Urinary bladder (tissue), 4 donors: ENCODE measurements around the gene PCSK6. TPM values are rescaled to one million over a fixed set of nuclear protein-coding genes. Genes with fewer than 3 reads are reported as not detected.
"Not testable (repeated sequence)": the region's sequence is repeated elsewhere in the genome, so short reads cannot be mapped to it uniquely, and the experiment has no call there.

Experiments used
- DNase-seq: peaks from one replicate; pipeline ENCODE4 v3.0.0-alpha.2; 2015; ENCODE audit errors: extremely low spot score
- H3K27ac ChIP-seq: one replicate; pipeline ENCODE4 v1.5.1; 2013; ENCODE audit warnings: low read depth, mild to moderate bottlenecking, moderate library complexity
- H3K36me3 ChIP-seq: one replicate; pipeline ENCODE4 v1.6.1; 2013; ENCODE audit warnings: mild to moderate bottlenecking, moderate library complexity; ENCODE audit not compliant: insufficient read depth
- H3K4me1 ChIP-seq: one replicate; pipeline ENCODE4 v1.6.1; 2013; ENCODE audit warnings: mild to moderate bottlenecking, moderate library complexity; ENCODE audit not compliant: insufficient read depth
- H3K4me3 ChIP-seq: one replicate; pipeline ENCODE4 v1.5.1; 2013; ENCODE audit warnings: low read depth, low read length
- WGBS: extraction: QIAGEN DNeasy Blood & Tissue Kit; methylation state at CpG from one replicate; pipeline ENCODE4 v1.1.7; 2013; 5-methylcytosine and 5-hydroxymethylcytosine counted together
- polyA plus RNA-seq: library from polyadenylated mRNA; stranded (reverse); fragments of 200-250 nt; gene quantifications from one replicate; pipeline ENCODE4 v1.2.3, GENCODE V29; 2013
- total RNA-seq: library from RNA; depleted of rRNA; stranded (reverse); fragments of >200 nt; gene quantifications from one replicate; pipeline ENCODE4 v1.2.3, GENCODE V29; 2014
- donor health status: healthy with polysubstance abuse.
- donor health status: healthy.

Gene PCSK6
- total and polyA plus RNA-seq, 2 donors = 2.5 to 14.1 TPM

DNA sequence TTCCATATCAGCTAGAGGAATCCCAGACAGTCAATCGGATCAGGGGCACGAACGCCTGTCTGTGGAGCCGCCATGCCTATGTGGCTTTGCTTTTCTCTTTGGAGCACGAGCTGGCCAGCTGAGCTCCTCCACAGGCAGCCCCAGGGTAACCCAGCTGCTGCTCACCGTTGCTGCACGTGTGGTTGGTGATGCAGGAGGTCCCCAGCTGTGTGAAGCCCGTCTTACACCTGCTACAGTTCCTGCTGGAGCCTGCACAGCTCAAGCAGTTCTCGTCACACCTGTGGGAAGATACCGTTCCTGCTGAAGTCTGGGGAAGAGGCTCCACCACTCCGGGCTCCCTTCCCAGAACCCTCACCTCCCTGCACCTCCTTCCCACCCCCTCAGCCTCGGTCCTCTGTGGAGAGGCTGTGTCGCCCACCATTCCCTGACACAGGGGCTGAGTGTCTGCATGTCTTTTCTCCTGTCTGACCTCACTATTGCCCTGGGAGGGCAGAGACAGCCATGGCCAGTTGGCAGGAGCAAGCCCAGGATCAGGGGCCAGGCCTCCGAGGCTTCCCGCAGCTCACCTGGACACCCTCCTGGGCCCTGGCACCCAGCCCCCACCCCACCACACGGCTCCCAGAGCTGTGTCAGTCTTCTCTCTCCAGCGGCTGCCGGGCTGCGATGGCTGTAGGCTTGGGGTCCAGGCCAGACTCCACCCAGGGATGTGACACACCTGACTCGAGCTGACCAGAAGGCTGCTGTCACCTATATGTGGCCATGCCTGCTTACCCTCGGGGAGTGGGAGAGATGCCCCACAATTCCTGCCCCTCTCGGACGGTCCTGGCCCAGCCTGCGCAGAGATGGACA lies 182.2 kb downstream of the PCSK6 start:
- Histone ChIP-seq H3K36me3 (no peaks in the 10 kb centered on the region), H3K4me3 (no peak overlapping the region), H3K27ac (no peak overlapping the region), H3K4me1 (no peaks in the 10 kb centered on the region)
- WGBS = 67% methylated on average over 24 of the region's 24 CpGs
- DNase-seq = no peak

DNA sequence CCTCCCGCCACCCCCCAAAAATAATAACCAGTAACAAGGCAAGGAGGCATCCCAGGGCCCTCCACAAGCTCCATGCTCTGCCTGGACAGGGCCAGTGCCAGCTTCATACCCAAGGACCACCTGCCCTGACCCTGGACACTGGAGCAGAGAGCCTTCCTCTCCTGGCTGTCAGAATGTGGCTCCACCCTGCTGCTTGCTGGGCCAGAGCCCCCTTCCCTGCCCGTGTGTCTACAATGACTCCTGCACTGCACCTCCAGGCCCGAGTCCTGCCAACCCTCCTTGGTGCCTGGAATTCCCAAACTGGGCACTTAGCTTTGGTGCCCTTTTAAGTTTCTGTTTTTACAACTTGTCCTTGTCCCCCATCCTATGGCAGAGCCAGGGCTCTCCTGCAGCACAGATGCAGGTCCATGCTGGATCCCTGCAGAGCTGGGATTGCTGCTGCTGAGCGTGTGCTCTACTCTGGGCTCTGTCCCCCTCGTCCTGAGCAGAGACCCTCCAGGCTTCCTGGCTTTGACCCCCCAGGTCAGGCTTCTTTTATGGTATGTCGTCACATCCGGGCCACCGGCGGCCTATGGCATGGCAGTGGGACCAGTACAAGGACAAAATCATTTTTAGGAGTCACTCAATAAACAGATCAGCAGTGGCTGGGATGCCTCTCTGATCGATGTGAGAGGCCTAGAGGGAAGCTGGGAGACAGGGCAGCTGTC lies 183.0 kb downstream of the PCSK6 start:
- DNase-seq = no peak
- H3K36me3 ChIP-seq = no peaks in the 10 kb centered on the region
- 64% methylated on average over 10 of the region's 10 CpGs for WGBS
- no peak overlapping the region for H3K27ac ChIP-seq
- H3K4me3 ChIP-seq = no peak overlapping the region
- no peaks in the 10 kb centered on the region for H3K4me1 ChIP-seq

DNA sequence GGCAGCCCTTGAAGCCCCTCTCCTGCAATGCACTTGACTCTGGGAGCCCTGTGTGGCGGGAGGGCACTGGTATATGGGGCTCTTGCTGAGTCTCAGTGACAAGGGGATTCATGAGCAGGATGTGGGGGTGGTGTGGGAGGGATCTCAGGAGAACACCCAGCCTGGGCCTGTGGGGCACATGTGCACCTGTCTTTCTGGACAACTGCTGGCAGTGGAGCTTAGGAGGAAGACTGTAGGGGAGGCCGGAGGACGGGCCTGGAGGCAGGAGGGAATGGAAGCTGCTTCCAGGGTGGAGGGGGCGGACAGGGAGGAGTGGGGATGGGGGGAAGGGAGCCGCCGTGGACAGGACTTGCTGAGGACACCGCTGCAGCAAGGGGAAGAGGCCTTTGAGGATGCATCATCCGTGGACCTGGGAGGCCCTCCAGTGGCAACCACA lies 183.7 kb downstream of the PCSK6 start:
- 81% methylated on average over 8 of the region's 8 CpGs for WGBS

DNA sequence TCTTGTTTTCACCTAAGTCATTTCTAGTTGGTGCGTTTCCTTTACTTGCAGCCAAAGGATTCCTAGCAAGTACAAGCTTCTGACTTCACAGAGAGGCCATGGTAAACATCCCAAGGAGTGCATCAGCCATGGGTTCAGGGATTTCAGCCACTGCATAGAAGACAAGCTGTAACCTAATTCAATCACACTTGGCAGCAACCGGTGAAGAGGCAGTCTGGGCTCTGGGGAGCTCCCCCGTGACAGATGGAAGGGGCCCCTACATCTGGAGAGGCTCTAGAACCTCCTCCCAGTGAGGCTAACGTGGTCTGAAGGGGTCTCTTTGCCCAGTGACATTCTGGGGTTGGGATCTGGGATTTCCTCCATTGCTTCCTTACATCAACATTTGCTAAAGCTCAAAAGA lies 186.1 kb downstream of the PCSK6 start:
- 62% methylated on average over 4 of the region's 4 CpGs for WGBS
- Histone ChIP-seq H3K4me3 (no peak overlapping the region), H3K4me1 (no peaks in the 10 kb centered on the region), H3K36me3 (no peaks in the 10 kb centered on the region), H3K27ac (no peak overlapping the region)
- DNase-seq = no peak

More for the DNA sequence above, 183.7 kb downstream of the PCSK6 start:
- H3K4me3 ChIP-seq = no peak overlapping the region
- H3K4me1 ChIP-seq = no peaks in the 10 kb centered on the region
- H3K36me3 ChIP-seq = no peaks in the 10 kb centered on the region
- H3K27ac ChIP-seq = no peak overlapping the region
- no peak for DNase-seq

DNA sequence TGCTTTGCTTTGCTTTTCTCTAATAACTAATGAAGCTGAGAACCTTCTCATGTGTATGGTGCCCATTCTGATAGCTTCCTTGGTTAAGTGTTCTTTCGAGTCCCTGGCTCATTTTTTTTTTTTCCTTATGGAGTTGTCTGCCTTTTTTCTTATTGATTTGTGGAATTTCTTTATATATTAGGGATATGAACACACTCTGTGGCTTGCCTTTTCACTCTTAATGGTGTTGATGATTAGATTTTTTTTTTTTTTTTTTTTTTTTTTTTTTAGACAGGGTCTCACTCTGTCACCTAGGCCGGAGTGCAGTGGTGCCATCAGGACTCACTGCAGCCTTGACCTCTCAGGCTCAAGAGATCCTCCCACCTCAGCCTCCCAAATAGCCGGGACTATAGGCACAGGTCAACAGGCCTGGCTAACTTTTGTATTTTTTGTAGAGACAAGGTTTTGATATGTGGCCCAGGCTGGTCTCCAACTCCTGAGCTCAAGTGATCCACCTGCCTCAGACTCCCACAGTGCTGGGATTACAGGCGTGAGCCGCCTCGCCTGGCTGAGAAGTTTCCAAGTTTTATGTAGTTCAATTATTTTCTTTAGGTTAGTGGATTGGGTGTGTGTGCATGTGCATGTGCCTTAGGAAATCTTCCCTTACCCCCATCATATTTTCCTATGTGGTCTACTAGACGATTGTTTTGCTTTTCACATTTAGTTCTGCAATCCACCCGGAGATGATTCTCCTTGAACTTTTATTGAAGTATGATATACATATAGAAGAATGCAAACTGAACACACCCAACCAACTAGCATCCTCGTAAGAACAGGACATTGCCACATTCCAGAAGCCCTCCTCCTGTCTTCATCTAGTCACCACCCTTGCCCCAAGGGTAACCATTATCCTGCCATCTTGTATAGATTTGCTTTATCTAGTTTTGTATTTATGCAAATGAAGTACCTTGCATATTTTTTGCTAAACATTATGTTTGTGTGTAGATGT lies 192.8 kb downstream of the PCSK6 start:
- no peak for DNase-seq
- WGBS = 79% methylated on average over 9 of the region's 9 CpGs
- Histone ChIP-seq H3K36me3 (no peaks in the 10 kb centered on the region), H3K27ac (no peak overlapping the region), H3K4me1 (no peaks in the 10 kb centered on the region), H3K4me3 (no peak overlapping the region)

DNA sequence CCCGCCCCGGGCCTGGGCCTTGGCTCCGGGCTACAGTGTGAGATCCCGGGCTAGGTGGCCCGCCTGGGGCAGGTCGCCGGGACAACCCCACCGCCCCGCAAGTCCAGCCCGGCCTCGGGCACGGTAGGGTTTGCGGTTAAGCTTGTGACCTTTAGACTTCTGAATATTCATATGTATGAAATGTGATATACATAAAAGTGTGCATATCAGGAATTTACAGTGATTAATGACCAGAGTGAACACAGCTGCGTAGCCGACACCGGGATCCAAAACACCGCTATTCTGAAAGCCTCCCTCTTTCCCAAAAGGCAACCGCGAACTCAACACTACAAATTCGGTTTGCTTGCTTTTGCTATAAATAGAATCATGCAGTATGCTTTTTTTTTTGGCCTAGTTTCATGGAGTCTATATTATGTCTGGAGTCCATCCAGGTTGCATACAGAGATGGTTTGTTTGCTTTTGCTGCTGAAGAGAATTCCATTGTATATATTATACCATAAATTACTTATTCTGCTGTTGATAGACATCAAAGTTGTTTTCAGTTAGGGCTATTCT lies 193.8 kb downstream of the PCSK6 start:
- Histone ChIP-seq H3K36me3 (no peaks in the 10 kb centered on the region), H3K27ac (peak overlapping the region; percentile 85), H3K4me1 (no peaks in the 10 kb centered on the region), H3K4me3 (peak overlapping the region; percentile 82)
- DNase-seq = peak; percentile 14
- 1% methylated on average over 20 of the region's 20 CpGs for WGBS

DNA sequence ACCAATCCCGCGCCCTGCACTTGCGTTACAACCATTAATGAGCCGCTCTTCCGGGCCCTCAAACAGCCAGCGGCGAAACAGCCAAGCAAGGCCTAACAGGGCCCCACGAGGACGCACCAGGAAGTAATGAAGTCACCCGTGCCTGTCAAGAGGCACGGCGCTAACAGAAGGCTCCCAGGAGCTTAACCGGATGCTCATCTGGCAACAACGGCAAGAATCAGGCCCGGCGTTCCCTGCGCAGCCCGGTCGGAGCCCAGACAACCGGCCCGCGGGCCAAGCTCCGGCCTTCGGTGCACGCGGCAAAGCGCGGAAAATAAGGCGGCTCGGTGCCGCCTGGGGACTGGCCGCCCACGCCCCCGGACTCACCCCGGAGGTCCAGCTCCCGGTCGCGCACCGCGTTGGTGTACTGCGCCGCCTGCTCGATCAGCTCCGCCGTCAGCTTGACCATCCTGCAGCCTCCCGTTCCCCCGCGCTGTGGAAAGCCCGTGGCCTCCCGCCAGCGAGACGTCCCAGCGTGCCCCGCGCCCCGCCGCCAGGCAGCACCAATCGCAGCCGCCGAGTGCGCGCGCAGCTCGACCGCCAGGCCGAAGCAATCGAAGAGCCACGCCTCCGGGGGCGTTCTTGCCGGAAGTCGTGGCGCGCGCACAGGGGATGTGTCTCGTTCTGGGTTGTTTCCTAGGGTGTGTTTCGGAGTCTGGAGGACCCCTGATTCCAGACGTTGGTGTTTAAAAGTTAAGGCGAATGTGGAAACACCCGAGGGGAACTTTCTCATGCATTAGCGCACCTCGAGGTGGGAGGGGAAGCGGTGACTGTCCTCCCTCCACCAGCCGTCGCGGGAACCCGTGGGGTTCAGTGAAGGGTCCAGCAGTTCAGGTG lies 194.5 kb downstream of the PCSK6 start, which contains the start of gene SNRPA1:
SNRPA1 (minus strand) TSS at position 518 of the 876 bp plus-strand sequence; CDS start at position 448, 70 bp downstream.
- peak within 1 kb of the TSS; percentile 82 for H3K4me3 ChIP-seq
- under 1% methylated on average over 87 of the region's 87 CpGs for WGBS
- H3K4me1 ChIP-seq = no peaks in the 10 kb centered on the region
- no peaks in the 10 kb centered on the region for H3K36me3 ChIP-seq
- peak within 1 kb of the TSS; percentile 89 for H3K27ac ChIP-seq
- DNase-seq = peak; percentile 80

DNA sequence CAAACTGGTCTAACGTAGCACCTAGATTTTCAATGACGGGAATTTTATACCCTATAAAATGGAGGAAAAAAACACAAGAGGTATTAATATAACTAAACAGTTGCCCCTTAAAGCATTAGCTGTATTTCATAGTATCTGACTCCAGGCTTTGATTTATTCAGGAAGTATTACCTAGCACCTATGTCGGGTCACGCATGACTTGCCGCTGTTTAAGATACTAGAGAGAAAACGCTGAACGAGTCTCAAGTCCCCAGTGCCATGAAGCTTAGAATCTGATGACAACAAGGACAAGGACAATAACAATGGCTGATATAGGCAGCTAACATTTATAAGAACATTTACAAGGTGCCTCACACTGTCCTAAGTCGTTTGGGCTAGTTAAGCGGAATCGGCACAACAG lies 196.4 kb downstream of the PCSK6 start:
- Histone ChIP-seq H3K4me3 (no peak overlapping the region), H3K27ac (no peak overlapping the region), H3K4me1 (no peaks in the 10 kb centered on the region), H3K36me3 (no peaks in the 10 kb centered on the region)
- 60% methylated on average over 10 of the region's 10 CpGs for WGBS
- no peak for DNase-seq

DNA sequence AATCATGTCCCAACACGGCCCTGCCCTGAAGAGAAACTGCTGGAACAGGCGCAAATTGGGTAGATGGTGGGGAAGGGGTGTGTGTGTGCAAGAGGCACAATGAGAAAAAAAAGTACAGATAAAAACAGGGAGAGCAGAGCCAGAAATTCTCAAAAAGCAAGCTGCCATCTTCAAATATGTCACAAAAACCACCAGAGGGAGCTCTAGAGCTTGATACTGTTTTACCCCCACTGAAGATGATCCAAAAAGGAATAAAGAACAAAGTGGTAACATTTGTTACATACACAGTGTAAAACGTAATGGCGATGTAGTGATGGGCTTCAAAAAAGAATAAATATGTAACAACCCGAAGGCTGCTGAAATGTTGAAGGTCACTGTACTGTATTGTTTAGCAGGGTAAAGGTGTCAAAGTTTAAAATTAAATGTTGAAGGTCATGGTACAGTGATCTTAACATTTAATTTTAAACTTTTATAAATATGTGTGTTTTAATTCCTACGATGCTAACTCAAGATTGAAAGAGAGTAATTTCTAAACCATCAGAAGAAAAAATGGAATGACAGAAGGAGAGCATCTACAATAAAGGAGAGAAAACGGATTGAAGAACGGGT lies 200.5 kb downstream of the PCSK6 start:
- no peak overlapping the region for H3K27ac ChIP-seq
- no peaks in the 10 kb centered on the region for H3K4me1 ChIP-seq
- DNase-seq = no peak
- 79% methylated on average over 8 of the region's 8 CpGs for WGBS
- peaks cover 2% of the 10 kb centered on the region for H3K36me3 ChIP-seq
- no peak overlapping the region for H3K4me3 ChIP-seq

DNA sequence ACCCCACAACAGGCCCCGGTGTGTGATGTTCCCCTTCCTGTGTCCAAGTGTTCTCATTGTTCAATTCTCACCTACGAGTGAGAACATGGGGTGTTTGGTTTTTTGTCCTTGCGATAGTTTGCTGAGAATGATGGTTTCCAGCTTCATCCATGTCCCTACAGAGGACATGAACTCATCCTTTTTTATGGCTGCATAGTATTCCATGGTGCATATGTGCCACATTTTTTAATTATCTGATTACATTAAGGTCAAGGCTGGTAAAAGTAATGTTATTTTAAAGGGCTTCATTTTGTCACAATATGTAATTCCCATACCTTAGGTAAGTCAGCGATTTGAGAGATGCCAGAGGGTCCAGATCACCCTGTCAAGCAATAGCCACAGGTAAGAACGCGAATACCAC lies 202.2 kb downstream of the PCSK6 start:
- 98% methylated on average over 6 of the region's 6 CpGs for WGBS
- H3K4me1 ChIP-seq, H3K27ac ChIP-seq, DNase-seq, H3K36me3 ChIP-seq, H3K4me3 ChIP-seq: not testable (repeated sequence)

DNA sequence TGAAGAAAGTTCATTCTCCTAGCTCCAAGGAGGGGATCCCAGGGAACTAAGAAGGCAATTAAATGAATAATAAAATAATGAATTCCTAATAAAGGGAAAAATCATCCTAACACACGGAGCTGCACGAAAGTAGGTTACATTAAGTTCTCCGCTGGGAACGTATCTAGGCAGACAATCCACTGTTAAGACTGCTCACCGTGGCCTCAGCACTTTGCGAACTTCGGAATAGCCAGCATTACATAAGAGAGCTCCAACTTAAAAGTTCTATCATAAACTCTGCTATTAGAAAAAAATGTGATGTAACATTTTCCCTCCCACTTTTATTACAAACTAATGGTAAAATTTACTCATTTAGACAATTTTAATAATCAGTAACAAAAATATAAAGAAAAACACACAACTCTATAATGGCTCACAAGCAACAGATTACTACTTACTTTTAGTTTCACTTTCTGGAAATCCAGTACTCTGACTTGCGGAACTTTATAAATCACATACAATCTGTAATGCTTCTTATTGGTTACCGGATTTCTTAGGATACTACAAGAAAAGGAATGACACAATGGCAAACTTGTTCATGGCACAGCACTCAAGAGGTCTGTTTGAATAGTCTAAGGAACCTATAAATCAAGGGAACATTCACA lies 202.9 kb downstream of the PCSK6 start:
- WGBS = 94% methylated on average over 9 of the region's 9 CpGs
- DNase-seq = no peak
- Histone ChIP-seq H3K4me1 (no peaks in the 10 kb centered on the region), H3K36me3 (peaks cover 2% of the 10 kb centered on the region), H3K27ac (no peak overlapping the region), H3K4me3 (no peak overlapping the region)
